HG03159 (cell line): Measurements from ENCODE around the gene PDZD7.
"Not testable (repeated sequence)": the region's sequence is repeated elsewhere in the genome, so short reads cannot be mapped to it uniquely, and the experiment has no call there.

ENCODE experiments used
- ATAC-seq: cut with Tn5 transposase; IDR thresholded peaks from one replicate; pipeline ENCODE4 v1.9.1; 2021; ENCODE audit warnings: mild to moderate bottlenecking, moderate library complexity; ENCODE audit not compliant: unreplicated experiment

PDZD7 gene

GRCh38 chr10:101041252-101041761, 10.4 kb upstream of the PDZD7 start:
- ATAC-seq: peak; percentile 56

GRCh38 chr10:101040851-101041250, 9.9 kb upstream of the PDZD7 start:
- ATAC-seq: no peak

- no peak for ATAC-seq
Measured at GRCh38 chr10:101040061-101040460, 9.1 kb upstream of the PDZD7 start.

GRCh38 chr10:101038484-101038883, 7.6 kb upstream of the PDZD7 start:
- ATAC-seq: no peak

GRCh38 chr10:101036726-101037125, 5.8 kb upstream of the PDZD7 start:
- no peak for ATAC-seq

GRCh38 chr10:101035916-101036702, 5.2 kb upstream of the PDZD7 start:
- ATAC-seq: no peak

GRCh38 chr10:101035314-101035713, 4.4 kb upstream of the PDZD7 start:
- no peak for ATAC-seq

GRCh38 chr10:101034404-101034803, 3.5 kb upstream of the PDZD7 start:
- not testable (repeated sequence) for ATAC-seq

- no peak for ATAC-seq
Measured at GRCh38 chr10:101033276-101033675, 2.3 kb upstream of the PDZD7 start.

GRCh38 chr10:101032637-101033224, 1.8 kb upstream of the PDZD7 start:
- no peak for ATAC-seq

- no peak for ATAC-seq
Measured at GRCh38 chr10:101031796-101032636, 1.1 kb upstream of the PDZD7 start.

GRCh38 chr10:101030496-101031127, 317 bp downstream of the PDZD7 start:
- ATAC-seq: no peak

- no peak for ATAC-seq
Measured at GRCh38 chr10:101029520-101030295, 1.2 kb downstream of the PDZD7 start.

- ATAC-seq: no peak
Measured at GRCh38 chr10:101028446-101029337, 2.2 kb downstream of the PDZD7 start.

GRCh38 chr10:101027106-101027720, 3.7 kb downstream of the PDZD7 start:
- ATAC-seq: no peak

- ATAC-seq: no peak
Measured at GRCh38 chr10:101022967-101023705, 7.8 kb downstream of the PDZD7 start.

GRCh38 chr10:101021692-101022251, 9.2 kb downstream of the PDZD7 start:
- ATAC-seq: no peak

GRCh38 chr10:101021239-101021638, 9.7 kb downstream of the PDZD7 start:
- ATAC-seq: no peak
